ENCODE measurements around the gene FEM1B. TPM values are rescaled to one million over a fixed set of nuclear protein-coding genes. Genes with fewer than 3 reads are reported as not detected.

Gene FEM1B
- total RNA-seq, 1 donor from 2014 or later = 46.7 TPM

DNA sequence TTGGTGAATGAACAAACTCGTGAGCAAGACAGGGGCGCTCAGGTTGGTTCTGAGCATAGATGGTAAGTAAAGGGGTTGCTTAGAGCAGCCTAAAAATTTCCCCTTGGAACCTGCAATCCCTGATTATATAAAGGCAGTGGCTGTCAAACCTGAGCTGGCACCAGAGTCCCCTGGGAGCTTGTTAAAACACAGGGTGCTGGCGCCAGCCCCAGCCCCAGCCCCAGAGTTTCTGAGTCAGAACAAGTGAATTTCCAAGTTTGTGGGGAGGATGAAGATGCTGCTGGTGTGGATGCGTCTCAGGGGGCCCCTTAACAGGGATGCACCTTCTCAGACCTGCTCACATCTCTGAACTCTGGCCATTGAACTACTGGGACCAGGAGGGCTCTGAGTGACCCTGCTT lies 48.2 kb downstream of the FEM1B start:
- no peak for DNase-seq
- Histone ChIP-seq H3K36me3 (peaks cover 21% of the 10 kb centered on the region), H3K4me1 (no peaks in the 10 kb centered on the region), H3K9me3 (replicated peaks) (no peaks in the 10 kb centered on the region), H3K27ac (replicated peaks) (no peak overlapping the region), H3K4me3 (no peak overlapping the region), H3K27me3 (ENCODE audit: low read depth) (no peaks in the 10 kb centered on the region)
- TF ChIP-seq, protein P1, sequence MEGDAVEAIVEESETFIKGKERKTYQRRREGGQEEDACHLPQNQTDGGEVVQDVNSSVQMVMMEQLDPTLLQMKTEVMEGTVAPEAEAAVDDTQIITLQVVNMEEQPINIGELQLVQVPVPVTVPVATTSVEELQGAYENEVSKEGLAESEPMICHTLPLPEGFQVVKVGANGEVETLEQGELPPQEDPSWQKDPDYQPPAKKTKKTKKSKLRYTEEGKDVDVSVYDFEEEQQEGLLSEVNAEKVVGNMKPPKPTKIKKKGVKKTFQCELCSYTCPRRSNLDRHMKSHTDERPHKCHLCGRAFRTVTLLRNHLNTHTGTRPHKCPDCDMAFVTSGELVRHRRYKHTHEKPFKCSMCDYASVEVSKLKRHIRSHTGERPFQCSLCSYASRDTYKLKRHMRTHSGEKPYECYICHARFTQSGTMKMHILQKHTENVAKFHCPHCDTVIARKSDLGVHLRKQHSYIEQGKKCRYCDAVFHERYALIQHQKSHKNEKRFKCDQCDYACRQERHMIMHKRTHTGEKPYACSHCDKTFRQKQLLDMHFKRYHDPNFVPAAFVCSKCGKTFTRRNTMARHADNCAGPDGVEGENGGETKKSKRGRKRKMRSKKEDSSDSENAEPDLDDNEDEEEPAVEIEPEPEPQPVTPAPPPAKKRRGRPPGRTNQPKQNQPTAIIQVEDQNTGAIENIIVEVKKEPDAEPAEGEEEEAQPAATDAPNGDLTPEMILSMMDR (IDR thresholded peaks at IDR 0.05; ENCODE audit: borderline replicate concordance) = no peak
- intact Hi-C loops (cut with micrococcal nuclease) = no loop called here

DNA sequence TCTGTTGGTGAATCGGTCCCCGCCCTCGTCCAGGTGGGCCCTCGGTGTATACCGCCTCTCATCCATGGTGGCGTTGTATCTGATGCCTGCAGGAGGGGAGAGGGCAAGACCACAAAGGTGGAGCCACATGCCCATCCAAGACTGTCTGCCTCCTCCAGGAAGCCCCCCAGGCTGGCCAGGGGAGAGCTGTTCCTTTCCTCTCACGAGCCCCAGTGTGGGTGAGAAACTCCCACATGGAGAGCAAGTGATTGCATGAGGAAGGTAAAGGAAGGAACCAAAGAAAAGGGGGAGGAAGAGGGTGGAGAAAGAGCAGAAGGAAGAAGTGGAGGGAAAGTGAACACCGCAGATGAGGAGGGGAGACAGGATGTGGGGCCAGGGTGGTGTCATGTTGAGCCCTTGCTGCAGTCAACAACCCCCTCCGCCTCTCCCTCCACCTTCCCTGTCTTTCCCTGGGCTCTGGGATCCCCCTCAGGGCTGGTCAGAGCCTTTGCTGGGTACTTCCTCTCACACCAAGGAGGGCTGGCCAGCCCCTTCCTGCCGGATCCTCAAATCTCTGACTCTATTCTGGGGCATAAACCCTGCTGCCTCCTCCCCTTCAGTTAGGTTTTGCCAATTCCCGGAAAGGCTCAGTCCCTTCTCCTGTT lies 49.3 kb downstream of the FEM1B start:
- H3K27ac ChIP-seq (replicated peaks) = no peak overlapping the region
- H3K4me1 ChIP-seq = no peaks in the 10 kb centered on the region
- TF ChIP-seq, protein P1 (IDR thresholded peaks at IDR 0.05; ENCODE audit: borderline replicate concordance) = no peak
- H3K27me3 ChIP-seq (ENCODE audit: low read depth) = no peaks in the 10 kb centered on the region
- intact Hi-C loops (cut with micrococcal nuclease) = no loop called here
- no peaks in the 10 kb centered on the region for H3K9me3 ChIP-seq (replicated peaks)
- H3K4me3 ChIP-seq = no peak overlapping the region
- peaks cover 32% of the 10 kb centered on the region for H3K36me3 ChIP-seq
- no peak for DNase-seq

DNA sequence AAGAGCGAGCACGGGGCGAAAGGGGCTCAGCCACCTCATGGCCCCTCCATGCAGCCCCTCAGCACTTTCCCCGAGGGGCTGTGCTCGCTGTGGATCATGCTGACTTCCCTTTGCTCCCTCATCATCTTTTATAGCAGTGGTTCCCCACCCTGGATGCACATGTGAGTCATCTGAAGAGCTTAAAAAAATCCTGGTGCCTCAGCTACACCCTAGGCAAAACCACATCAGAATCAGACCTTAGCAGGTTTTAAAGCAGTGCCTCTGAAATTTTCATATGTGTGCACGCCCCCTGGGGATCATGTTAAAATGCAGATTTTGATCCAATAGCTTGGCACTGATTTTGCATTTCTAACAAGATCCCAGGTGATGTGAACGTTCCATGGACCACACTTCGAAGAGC lies 50.9 kb downstream of the FEM1B start:
- TF ChIP-seq, protein P1 (IDR thresholded peaks at IDR 0.05; ENCODE audit: borderline replicate concordance) = no peak
- intact Hi-C loops (cut with micrococcal nuclease) = no loop called here

DNA sequence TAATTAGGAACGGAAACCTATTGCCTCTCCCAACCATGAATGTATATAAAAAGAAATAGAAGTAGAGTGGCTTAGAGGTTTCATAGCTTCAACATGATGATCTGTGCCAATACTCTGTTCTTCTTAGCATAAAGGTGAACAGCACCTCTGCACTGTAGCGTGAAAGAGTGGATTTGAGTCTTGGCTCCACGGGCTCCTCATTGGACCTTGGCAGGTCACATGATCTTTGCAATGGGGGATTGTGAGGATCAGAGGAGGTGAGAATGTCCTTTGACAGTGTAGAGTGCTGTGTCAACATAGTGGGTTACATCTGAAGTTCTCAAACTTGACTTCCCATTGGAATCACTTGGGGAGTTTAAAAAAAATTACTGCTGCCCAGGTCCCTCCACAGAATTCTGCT lies 51.4 kb downstream of the FEM1B start:
- TF ChIP-seq, protein P1 (IDR thresholded peaks at IDR 0.05; ENCODE audit: borderline replicate concordance) = no peak
- Histone ChIP-seq H3K9me3 (replicated peaks) (no peaks in the 10 kb centered on the region), H3K36me3 (peaks cover 34% of the 10 kb centered on the region), H3K27ac (replicated peaks) (no peak overlapping the region), H3K4me1 (peaks cover 6% of the 10 kb centered on the region), H3K4me3 (no peak overlapping the region), H3K27me3 (ENCODE audit: low read depth) (no peaks in the 10 kb centered on the region)
- intact Hi-C loops (cut with micrococcal nuclease) = no loop called here
- DNase-seq = no peak

More for the DNA sequence above, 50.9 kb downstream of the FEM1B start:
- H3K4me1 ChIP-seq = peaks cover under 1% of the 10 kb centered on the region
- H3K36me3 ChIP-seq = peaks cover 34% of the 10 kb centered on the region
- H3K4me3 ChIP-seq = no peak overlapping the region
- H3K9me3 ChIP-seq (replicated peaks) = no peaks in the 10 kb centered on the region
- H3K27ac ChIP-seq (replicated peaks) = no peak overlapping the region
- no peak for DNase-seq
- H3K27me3 ChIP-seq (ENCODE audit: low read depth) = no peaks in the 10 kb centered on the region

DNA sequence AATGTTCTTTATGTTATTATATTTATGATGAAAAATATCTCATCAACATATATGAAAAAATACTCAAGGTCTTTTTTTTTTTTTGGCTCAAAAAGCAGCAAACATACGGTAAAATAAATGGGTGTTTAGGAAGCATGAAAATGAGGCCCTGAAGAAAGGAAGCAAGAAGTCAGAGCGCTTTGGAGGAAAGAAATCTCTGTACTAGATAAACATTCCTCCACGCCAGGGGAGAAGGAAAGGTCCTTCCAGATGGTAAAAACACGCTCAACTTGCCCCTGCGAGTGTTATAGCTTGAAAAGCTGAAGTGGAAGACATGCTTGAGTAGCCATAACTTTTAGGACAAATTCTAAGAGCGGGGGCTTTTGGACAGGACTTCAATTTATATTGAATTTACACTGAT lies 52.9 kb downstream of the FEM1B start:
- H3K9me3 ChIP-seq (replicated peaks) = no peaks in the 10 kb centered on the region
- peaks cover 34% of the 10 kb centered on the region for H3K36me3 ChIP-seq
- H3K27ac ChIP-seq (replicated peaks) = no peak overlapping the region
- H3K4me1 ChIP-seq = peaks cover 20% of the 10 kb centered on the region
- no peak overlapping the region for H3K4me3 ChIP-seq
- no peak for DNase-seq
- H3K27me3 ChIP-seq (ENCODE audit: low read depth) = no peaks in the 10 kb centered on the region
- TF ChIP-seq, protein P1 (IDR thresholded peaks at IDR 0.05; ENCODE audit: borderline replicate concordance) = no peak
- intact Hi-C loops (cut with micrococcal nuclease) = no loop called here
